ENCODE data around the gene FCGR3B.
"Not testable (repeated sequence)": the region's sequence is repeated elsewhere in the genome, so short reads cannot be mapped to it uniquely, and the experiment has no call there.

The FCGR3B gene

DNA sequence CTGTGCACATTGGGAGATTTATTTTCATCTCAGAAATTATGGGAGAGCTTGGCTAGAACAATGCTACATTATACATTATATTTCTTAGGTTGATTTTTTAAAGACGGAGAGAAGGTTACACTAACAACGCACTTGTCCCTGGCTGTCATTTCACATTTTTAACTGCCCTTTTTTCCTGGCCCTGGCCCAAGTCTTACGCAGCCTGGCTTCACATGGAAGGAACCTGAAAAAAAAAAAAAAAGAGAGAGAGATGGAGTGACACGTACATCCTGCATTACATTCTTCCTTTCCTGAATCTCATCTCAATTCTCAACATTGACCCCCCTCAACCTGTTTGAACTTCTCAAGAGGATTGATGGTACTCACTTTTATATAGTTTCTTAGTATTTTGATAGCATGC lies 20.8 kb downstream of the FCGR3B start:
- H3K4me1 ChIP-seq (ENCODE audit: control insufficient read depth, low read length); H3K9me2 ChIP-seq (replicated peaks; ENCODE audit: control insufficient read depth, low read length); H4K20me1 ChIP-seq (ENCODE audit: control insufficient read depth, insufficient read depth, low read depth, low read length); H3K36me3 ChIP-seq (ENCODE audit: control insufficient read depth, low read length); H3K9me3 ChIP-seq (ENCODE audit: control insufficient read depth, insufficient read depth, low read length); H3K79me2 ChIP-seq (ENCODE audit: control insufficient read depth, low read length); H3F3A ChIP-seq (ENCODE audit: control insufficient read depth, insufficient read depth); H3K27me3 ChIP-seq (ENCODE audit: control insufficient read depth, low read length); H3K27ac ChIP-seq (ENCODE audit: low read depth, low read length); H3K4me3 ChIP-seq (ENCODE audit: low read length); H3K4me2 ChIP-seq (ENCODE audit: low read length): not testable (repeated sequence)

DNA sequence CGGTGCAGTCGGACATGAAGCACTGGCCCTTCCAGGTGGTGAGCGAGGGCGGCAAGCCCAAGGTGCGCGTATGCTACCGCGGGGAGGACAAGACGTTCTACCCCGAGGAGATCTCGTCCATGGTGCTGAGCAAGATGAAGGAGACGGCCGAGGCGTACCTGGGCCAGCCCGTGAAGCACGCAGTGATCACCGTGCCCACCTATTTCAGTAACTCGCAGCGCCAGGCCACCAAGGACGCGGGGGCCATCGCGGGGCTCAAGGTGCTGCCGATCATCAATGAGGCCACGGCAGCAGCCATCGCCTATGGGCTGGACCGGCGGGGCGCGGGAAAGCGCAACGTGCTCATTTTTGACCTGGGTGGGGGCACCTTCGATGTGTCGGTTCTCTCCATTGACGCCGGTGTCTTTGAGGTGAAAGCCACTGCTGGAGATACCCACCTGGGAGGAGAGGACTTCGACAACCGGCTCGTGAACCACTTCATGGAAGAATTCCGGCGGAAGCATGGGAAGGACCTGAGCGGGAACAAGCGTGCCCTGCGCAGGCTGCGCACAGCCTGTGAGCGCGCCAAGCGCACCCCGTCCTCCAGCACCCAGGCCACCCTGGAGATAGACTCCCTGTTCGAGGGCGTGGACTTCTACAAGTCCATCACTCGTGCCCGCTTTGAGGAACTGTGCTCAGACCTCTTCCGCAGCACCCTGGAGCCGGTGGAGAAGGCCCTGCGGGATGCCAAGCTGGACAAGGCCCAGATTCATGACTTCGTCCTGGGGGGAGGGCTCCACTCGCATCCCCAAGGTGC lies 24.2 kb downstream of the FCGR3B start:
- H3K4me2 ChIP-seq (ENCODE audit: low read length); H3K9me3 ChIP-seq (ENCODE audit: control insufficient read depth, insufficient read depth, low read length); H3K27ac ChIP-seq (ENCODE audit: low read depth, low read length); H3K79me2 ChIP-seq (ENCODE audit: control insufficient read depth, low read length); H3K4me1 ChIP-seq (ENCODE audit: control insufficient read depth, low read length); H3K36me3 ChIP-seq (ENCODE audit: control insufficient read depth, low read length); H3F3A ChIP-seq (ENCODE audit: control insufficient read depth, insufficient read depth); H3K4me3 ChIP-seq (ENCODE audit: low read length); H3K27me3 ChIP-seq (ENCODE audit: control insufficient read depth, low read length); H3K9me2 ChIP-seq (replicated peaks; ENCODE audit: control insufficient read depth, low read length); H4K20me1 ChIP-seq (ENCODE audit: control insufficient read depth, insufficient read depth, low read depth, low read length): not testable (repeated sequence)

DNA sequence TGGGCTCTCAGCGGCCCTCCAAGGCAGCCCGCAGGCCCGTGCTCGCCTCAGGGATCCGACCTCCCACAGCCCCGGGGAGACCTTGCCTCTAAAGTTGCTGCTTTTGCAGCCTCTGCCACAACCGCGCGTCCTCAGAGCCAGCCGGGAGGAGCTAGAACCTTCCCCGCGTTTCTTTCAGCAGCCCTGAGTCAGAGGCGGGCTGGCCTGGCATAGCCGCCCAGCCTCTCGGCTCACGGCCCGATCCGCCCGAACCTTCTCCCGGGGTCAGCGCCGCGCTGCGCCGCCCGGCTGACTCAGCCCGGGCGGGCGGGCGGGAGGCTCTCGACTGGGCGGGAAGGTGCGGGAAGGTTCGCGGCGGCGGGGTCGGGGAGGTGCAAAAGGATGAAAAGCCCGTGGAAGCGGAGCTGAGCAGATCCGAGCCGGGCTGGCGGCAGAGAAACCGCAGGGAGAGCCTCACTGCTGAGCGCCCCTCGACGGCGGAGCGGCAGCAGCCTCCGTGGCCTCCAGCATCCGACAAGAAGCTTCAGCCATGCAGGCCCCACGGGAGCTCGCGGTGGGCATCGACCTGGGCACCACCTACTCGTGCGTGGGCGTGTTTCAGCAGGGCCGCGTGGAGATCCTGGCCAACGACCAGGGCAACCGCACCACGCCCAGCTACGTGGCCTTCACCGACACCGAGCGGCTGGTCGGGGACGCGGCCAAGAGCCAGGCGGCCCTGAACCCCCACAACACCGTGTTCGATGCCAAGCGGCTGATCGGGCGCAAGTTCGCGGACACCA lies 25.0 kb downstream of the FCGR3B start:
- not testable (repeated sequence) for H3K4me1 ChIP-seq (ENCODE audit: control insufficient read depth, low read length); H3K9me3 ChIP-seq (ENCODE audit: control insufficient read depth, insufficient read depth, low read length); H3K36me3 ChIP-seq (ENCODE audit: control insufficient read depth, low read length); H3K4me2 ChIP-seq (ENCODE audit: low read length); H4K20me1 ChIP-seq (ENCODE audit: control insufficient read depth, insufficient read depth, low read depth, low read length); H3K4me3 ChIP-seq (ENCODE audit: low read length); H3K27me3 ChIP-seq (ENCODE audit: control insufficient read depth, low read length); H3K27ac ChIP-seq (ENCODE audit: low read depth, low read length); H3F3A ChIP-seq (ENCODE audit: control insufficient read depth, insufficient read depth); H3K79me2 ChIP-seq (ENCODE audit: control insufficient read depth, low read length); H3K9me2 ChIP-seq (replicated peaks; ENCODE audit: control insufficient read depth, low read length)

DNA sequence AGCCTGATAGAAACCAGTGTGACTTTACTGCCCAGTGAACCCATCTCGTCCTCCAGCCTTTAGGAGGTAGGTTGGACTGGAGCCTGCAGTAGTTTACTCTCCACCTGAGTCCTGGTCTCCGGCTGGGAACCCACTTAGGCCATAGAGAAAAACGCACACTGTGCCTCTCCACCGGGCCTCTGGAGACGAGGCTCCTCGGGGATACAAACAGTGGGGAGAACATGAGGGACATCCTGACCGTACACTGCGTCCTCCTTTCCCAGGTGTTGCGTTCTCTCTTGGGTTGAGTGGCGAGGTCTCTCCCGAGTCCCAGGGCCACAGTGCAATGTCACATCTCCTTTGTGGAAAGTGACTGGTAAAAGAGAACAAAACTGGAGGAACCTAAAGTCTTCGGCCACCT lies 26.0 kb downstream of the FCGR3B start:
- not testable (repeated sequence) for H3K36me3 ChIP-seq (ENCODE audit: control insufficient read depth, low read length); H3K4me3 ChIP-seq (ENCODE audit: low read length); H3K9me2 ChIP-seq (replicated peaks; ENCODE audit: control insufficient read depth, low read length); H3K79me2 ChIP-seq (ENCODE audit: control insufficient read depth, low read length); H3K4me1 ChIP-seq (ENCODE audit: control insufficient read depth, low read length); H3K4me2 ChIP-seq (ENCODE audit: low read length); H3K27me3 ChIP-seq (ENCODE audit: control insufficient read depth, low read length); H3K27ac ChIP-seq (ENCODE audit: low read depth, low read length); H3F3A ChIP-seq (ENCODE audit: control insufficient read depth, insufficient read depth); H4K20me1 ChIP-seq (ENCODE audit: control insufficient read depth, insufficient read depth, low read depth, low read length); H3K9me3 ChIP-seq (ENCODE audit: control insufficient read depth, insufficient read depth, low read length)

DNA sequence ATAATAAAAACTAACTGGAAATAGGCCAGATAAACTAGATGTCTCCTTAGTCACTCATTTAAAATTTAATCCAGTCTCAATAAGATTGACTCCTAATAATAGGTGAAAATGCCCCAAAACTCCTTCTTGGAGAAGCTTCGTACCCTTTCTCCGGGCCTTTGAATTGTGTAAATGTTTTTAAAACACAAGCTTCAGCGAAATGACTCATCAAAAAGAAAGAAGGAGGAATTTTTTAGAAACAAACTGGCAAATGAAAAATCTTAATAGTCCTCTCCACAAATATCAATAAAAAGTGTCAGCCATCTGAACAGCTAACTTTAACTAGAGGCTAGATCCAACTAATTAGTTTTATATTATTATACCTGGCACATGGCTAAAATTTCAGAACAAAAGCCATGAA lies 33.9 kb downstream of the FCGR3B start:
- H3K4me2 ChIP-seq (ENCODE audit: low read length); H4K20me1 ChIP-seq (ENCODE audit: control insufficient read depth, insufficient read depth, low read depth, low read length); H3K79me2 ChIP-seq (ENCODE audit: control insufficient read depth, low read length); H3K36me3 ChIP-seq (ENCODE audit: control insufficient read depth, low read length); H3K9me2 ChIP-seq (replicated peaks; ENCODE audit: control insufficient read depth, low read length); H3K4me1 ChIP-seq (ENCODE audit: control insufficient read depth, low read length); H3K9me3 ChIP-seq (ENCODE audit: control insufficient read depth, insufficient read depth, low read length); H3F3A ChIP-seq (ENCODE audit: control insufficient read depth, insufficient read depth); H3K4me3 ChIP-seq (ENCODE audit: low read length); H3K27me3 ChIP-seq (ENCODE audit: control insufficient read depth, low read length); H3K27ac ChIP-seq (ENCODE audit: low read depth, low read length): not testable (repeated sequence)

DNA sequence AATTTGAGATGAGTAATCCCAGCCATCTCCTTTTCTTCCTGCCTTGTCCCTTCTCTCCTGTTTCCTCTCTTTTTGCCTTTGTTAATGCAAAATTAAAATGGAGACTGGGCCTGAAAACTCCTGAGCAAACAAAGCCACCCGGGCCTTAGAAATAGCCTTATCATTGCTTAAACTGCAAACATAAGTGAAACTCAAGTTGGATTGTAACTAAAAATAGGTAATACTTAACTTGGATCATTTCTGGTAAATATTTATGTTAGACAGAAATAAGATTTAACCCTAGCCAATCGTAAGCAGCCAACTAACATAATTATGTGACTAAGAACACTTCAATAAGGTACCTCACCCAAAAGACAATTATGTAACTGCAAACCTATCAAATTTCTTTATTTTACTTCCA lies 35.4 kb downstream of the FCGR3B start:
- H3K9me3 ChIP-seq (ENCODE audit: control insufficient read depth, insufficient read depth, low read length); H3K4me2 ChIP-seq (ENCODE audit: low read length); H3K79me2 ChIP-seq (ENCODE audit: control insufficient read depth, low read length); H3K4me3 ChIP-seq (ENCODE audit: low read length); H3K27me3 ChIP-seq (ENCODE audit: control insufficient read depth, low read length); H3K4me1 ChIP-seq (ENCODE audit: control insufficient read depth, low read length); H3K27ac ChIP-seq (ENCODE audit: low read depth, low read length); H3K36me3 ChIP-seq (ENCODE audit: control insufficient read depth, low read length); H3K9me2 ChIP-seq (replicated peaks; ENCODE audit: control insufficient read depth, low read length); H3F3A ChIP-seq (ENCODE audit: control insufficient read depth, insufficient read depth); H4K20me1 ChIP-seq (ENCODE audit: control insufficient read depth, insufficient read depth, low read depth, low read length): not testable (repeated sequence)

DNA sequence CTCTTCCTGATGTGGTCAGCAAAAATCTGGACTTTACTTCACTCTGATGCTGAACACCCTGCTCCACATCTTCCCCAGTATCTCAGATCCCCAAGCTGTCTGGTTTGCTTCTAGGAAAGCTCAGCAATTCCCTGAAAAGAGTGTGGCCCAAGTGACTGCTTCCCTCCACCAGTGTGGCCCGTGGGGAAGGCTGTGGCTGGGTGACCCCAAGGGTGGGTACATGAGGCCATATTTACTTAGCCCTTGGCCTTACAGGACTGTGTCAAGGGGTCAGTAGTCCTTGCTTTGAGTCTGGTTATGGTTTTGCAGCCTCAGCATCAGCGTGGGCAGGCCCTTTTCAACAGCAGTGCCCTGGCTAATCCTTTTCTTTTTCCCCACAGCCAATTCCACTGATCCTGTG lies 35.8 kb downstream of the FCGR3B start:
- H3K4me1 ChIP-seq (ENCODE audit: control insufficient read depth, low read length), result not testable (repeated sequence)

DNA sequence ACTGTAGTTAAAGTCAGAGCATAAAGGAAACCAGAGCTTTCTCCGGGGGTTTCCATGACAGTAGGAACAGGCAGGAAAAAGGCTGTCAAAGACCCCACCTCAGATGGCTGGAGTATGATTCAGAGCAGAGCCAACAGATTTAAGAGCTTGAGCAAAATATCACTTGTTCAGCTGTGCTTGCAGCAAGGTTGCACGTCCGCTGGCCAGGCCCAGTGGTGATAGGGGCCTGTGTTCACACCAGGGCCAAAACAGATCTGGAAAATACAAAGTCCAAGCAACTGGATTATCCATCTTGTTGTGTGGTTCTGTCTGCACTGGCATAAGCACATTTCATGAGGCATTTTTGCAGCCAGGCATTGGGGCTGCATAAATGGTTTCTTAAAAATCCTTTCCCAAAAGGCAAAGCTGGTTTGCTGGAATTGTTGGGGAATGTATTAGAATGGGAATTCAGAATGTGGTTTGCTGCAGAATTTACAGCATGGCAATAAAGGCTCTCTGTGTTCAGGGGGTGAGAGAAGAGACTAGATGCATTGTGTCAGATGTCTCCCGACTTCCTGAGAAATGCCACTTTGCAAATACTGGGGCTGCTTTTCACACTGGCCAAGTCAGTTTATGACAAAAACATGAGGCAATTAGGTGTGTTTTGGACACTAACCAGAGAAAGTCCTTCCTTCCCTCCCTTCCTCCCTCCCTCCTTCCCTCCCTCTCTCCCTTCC lies 36.5 kb downstream of the FCGR3B start:
- not testable (repeated sequence) for H4K20me1 ChIP-seq (ENCODE audit: control insufficient read depth, insufficient read depth, low read depth, low read length); H3K79me2 ChIP-seq (ENCODE audit: control insufficient read depth, low read length); H3K27me3 ChIP-seq (ENCODE audit: control insufficient read depth, low read length); H3K4me1 ChIP-seq (ENCODE audit: control insufficient read depth, low read length); H3K9me3 ChIP-seq (ENCODE audit: control insufficient read depth, insufficient read depth, low read length); H3K9me2 ChIP-seq (replicated peaks; ENCODE audit: control insufficient read depth, low read length); H3F3A ChIP-seq (ENCODE audit: control insufficient read depth, insufficient read depth); H3K27ac ChIP-seq (ENCODE audit: low read depth, low read length); H3K4me3 ChIP-seq (ENCODE audit: low read length); H3K36me3 ChIP-seq (ENCODE audit: control insufficient read depth, low read length); H3K4me2 ChIP-seq (ENCODE audit: low read length)

More for the DNA sequence above, 35.8 kb downstream of the FCGR3B start:
- not testable (repeated sequence) for H3K4me2 ChIP-seq (ENCODE audit: low read length); H3K36me3 ChIP-seq (ENCODE audit: control insufficient read depth, low read length); H3K9me3 ChIP-seq (ENCODE audit: control insufficient read depth, insufficient read depth, low read length); H4K20me1 ChIP-seq (ENCODE audit: control insufficient read depth, insufficient read depth, low read depth, low read length); H3K27ac ChIP-seq (ENCODE audit: low read depth, low read length); H3K79me2 ChIP-seq (ENCODE audit: control insufficient read depth, low read length); H3K27me3 ChIP-seq (ENCODE audit: control insufficient read depth, low read length); H3F3A ChIP-seq (ENCODE audit: control insufficient read depth, insufficient read depth); H3K9me2 ChIP-seq (replicated peaks; ENCODE audit: control insufficient read depth, low read length); H3K4me3 ChIP-seq (ENCODE audit: low read length)

Data from DOHH2 (cell line).